ENCODE data around the gene GOLT1A. TPM values are rescaled to one million over a fixed set of nuclear protein-coding genes. Genes with fewer than 3 reads are reported as not detected.

Gene GOLT1A
- total and polyA plus RNA-seq, 10 of the 15 experiments (the other 5 are each of a cell fraction or from before 2014, with no cell fraction given), result 0.09 to 0.46 TPM; not detected in 8

- no peak for FAIRE-seq
- Histone ChIP-seq H4K20me1 (ENCODE audit: control insufficient read depth, insufficient read depth) (no peaks in the 10 kb centered on the region), H3K27ac (ENCODE audit: control insufficient read depth, insufficient read depth) (no peak overlapping the region), H3K4me3 (no peak overlapping the region), H2AFZ (ENCODE audit: control insufficient read depth, low read depth, low read length) (no peak overlapping the region), H3K79me2 (ENCODE audit: control insufficient read depth, insufficient read depth, low read length) (no peaks in the 10 kb centered on the region), H3K4me1 (ENCODE audit: control insufficient read depth, insufficient read depth, low read length) (no peaks in the 10 kb centered on the region), H3K9me3 (replicated peaks; ENCODE audit: control insufficient read depth, insufficient read depth, low read length) (no peaks in the 10 kb centered on the region), H3K9ac (ENCODE audit: control insufficient read depth, insufficient read depth, low read length) (no peak overlapping the region), H3K36me3 (ENCODE audit: control insufficient read depth in 2 of 2, insufficient read depth in 2 of 2, low read length in 1 of 2) (no peaks in the 10 kb centered on the region), H3K4me2 (ENCODE audit: control insufficient read depth, insufficient read depth) (no peak overlapping the region), H3K27me3 (replicated peaks in 1 of 2; ENCODE audit: control insufficient read depth in 2 of 2, insufficient read depth in 2 of 2, low read length in 1 of 2) (peaks cover 2 to 8% of the 10 kb centered on the region in 2 experiments; a peak in 3 of 4 replicates)
- in situ Hi-C loops (cut with MboI), result no loop called here
- TF ChIP-seq, protein P1, sequence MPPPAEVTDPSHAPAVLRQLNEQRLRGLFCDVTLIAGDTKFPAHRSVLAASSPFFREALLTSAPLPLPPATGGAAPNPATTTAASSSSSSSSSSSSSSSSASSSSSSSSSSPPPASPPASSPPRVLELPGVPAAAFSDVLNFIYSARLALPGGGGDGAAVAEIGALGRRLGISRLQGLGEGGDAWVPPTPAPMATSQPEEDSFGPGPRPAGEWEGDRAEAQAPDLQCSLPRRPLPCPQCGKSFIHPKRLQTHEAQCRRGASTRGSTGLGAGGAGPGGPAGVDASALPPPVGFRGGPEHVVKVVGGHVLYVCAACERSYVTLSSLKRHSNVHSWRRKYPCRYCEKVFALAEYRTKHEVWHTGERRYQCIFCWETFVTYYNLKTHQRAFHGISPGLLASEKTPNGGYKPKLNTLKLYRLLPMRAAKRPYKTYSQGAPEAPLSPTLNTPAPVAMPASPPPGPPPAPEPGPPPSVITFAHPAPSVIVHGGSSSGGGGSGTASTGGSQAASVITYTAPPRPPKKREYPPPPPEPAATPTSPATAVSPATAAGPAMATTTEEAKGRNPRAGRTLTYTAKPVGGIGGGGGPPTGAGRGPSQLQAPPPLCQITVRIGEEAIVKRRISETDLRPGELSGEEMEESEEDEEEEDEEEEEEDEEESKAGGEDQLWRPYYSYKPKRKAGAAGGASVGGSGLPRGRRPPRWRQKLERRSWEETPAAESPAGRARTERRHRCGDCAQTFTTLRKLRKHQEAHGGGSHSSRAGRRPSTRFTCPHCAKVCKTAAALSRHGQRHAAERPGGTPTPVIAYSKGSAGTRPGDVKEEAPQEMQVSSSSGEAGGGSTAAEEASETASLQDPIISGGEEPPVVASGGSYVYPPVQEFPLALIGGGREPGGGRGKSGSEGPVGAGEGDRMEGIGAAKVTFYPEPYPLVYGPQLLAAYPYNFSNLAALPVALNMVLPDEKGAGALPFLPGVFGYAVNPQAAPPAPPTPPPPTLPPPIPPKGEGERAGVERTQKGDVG (CRISPR knock-in tag; IDR thresholded peaks at IDR 0.05), result no peak
- TF ChIP-seq GATAD2B (conservative IDR thresholded peaks at IDR 0.05; ENCODE audit: low read depth), result no peak
- no peak for TF ChIP-seq ZBTB11 (CRISPR knock-in tag; IDR thresholded peaks at IDR 0.05)
- no peak for TF ChIP-seq POU2F2 (IDR thresholded peaks at IDR 0.05; ENCODE audit: borderline replicate concordance, low read depth, low read length)
- ChIA-PET POLR2A (no interaction called here), RAD21 (ENCODE audit: unreplicated experiment) (interaction anchor here (1.6 kb wide), 1 partner anchor 24 kb away, joined by 3 read pairs; no protein-coding TSS in a partner anchor), CTCF (interaction anchor here (1.1 to 5.5 kb wide), 2 partner anchors 99 to 240 kb away, joined by 4 to 24 read pairs; no protein-coding TSS in a partner anchor), SMC1A (ENCODE audit: uncharacterized antibody, unreplicated experiment) (interaction anchor here (0.9 to 8.4 kb wide), 3 partner anchors 9 to 98 kb away, joined by 3 to 86 read pairs (median 3); partner anchors contain the start of gene PLEKHA6)
- no peak for ATAC-seq
- intact Hi-C loops (cut with micrococcal nuclease; ENCODE audit: unreplicated experiment), result no loop called here
- BruUV-seq (replicated peaks), result no TSS peak
- 20% methylated on average over 13 of the region's 13 CpGs for WGBS (ENCODE audit: insufficient coverage, insufficient replicate concordance, low lambda C conversion rate, missing lambda C conversion rate)
- DNase-seq (ENCODE audit: low read depth, low spot score), result no peak
These were observed 49.6 kb upstream of the GOLT1A start for GRCh38 chr1:204263254-204263910.
